HepG2 (cell line): ENCODE data around the gene DIPK1B. TPM values are rescaled to one million over a fixed set of nuclear protein-coding genes. Genes with fewer than 3 reads are reported as not detected.

Experiments used
- ARNTL ChIP-seq: sonication (generic); formaldehyde crosslinking; IDR thresholded peaks from 2 replicates; pipeline ENCODE4 v1.4.0; 2020; ENCODE audit warnings: mild to moderate bottlenecking, missing genetic modification reagents
- DRAP1 ChIP-seq: IDR thresholded peaks from 2 replicates; pipeline ENCODE4 v1.6.1; 2016; ENCODE audit warnings: missing genetic modification reagents, missing compliant biosample characterization
- EP300 ChIP-seq, 3 experiments: sonication (generic) in 1 of 3; formaldehyde crosslinking in 1 of 3; IDR thresholded peaks; 2 replicates each; pipeline versions ENCODE4 v1.5.1 to v1.6.1; 2011 to 2020; ENCODE audit warnings: low read depth in 2 of 3, low read length in 2 of 3, borderline replicate concordance in 1 of 3, improper control_type of control experiment in 1 of 3, mild to moderate bottlenecking in 1 of 3, missing genetic modification reagents in 1 of 3, moderate library complexity in 1 of 3
- FLYWCH1 ChIP-seq: sonication (generic); formaldehyde crosslinking; IDR thresholded peaks from 2 replicates; pipeline ENCODE4 v1.8.1; 2023; ENCODE audit warnings: mild to moderate bottlenecking, missing genetic modification reagents
- JUN ChIP-seq: sonication (generic); formaldehyde crosslinking; IDR thresholded peaks from 2 replicates; pipeline ENCODE4 v1.4.0; 2020; ENCODE audit warnings: mild to moderate bottlenecking, missing genetic modification reagents
- KAT8 ChIP-seq: IDR thresholded peaks from 2 replicates; pipeline ENCODE4 v1.6.1; 2016; ENCODE audit warnings: missing genetic modification reagents, missing compliant biosample characterization
- KDM5B ChIP-seq: sonication (generic); formaldehyde crosslinking; IDR thresholded peaks from 2 replicates; pipeline ENCODE4 v1.4.0; 2020; ENCODE audit warnings: missing genetic modification reagents, mild to moderate bottlenecking, borderline replicate concordance
- RFX3 ChIP-seq: IDR thresholded peaks from 2 replicates; pipeline ENCODE4 v1.6.1; 2016; ENCODE audit warnings: missing biosample characterization, missing genetic modification reagents
- RFXAP ChIP-seq: sonication (generic); formaldehyde crosslinking; IDR thresholded peaks from 2 replicates; pipeline ENCODE4 v1.4.0; 2020; ENCODE audit warnings: missing genetic modification reagents, borderline replicate concordance
- SAP130 ChIP-seq: IDR thresholded peaks from 2 replicates; pipeline ENCODE4 v1.6.1; 2016; ENCODE audit warnings: low read depth
- TCF12 ChIP-seq, 2 experiments: fragments of 450-650 bp in 1 of 2; sonication (generic) in 1 of 2; formaldehyde crosslinking in 1 of 2; IDR thresholded peaks; 2 replicates each; pipeline versions ENCODE4 v1.6.1 to v1.8.0; 2017 to 2022; ENCODE audit warnings: antibody characterized with exemption in 1 of 2, mild to moderate bottlenecking in 1 of 2, missing genetic modification reagents in 1 of 2, moderate library complexity in 1 of 2
- THAP11 ChIP-seq: IDR thresholded peaks from 2 replicates; pipeline ENCODE4 v1.6.1; 2016; ENCODE audit warnings: missing biosample characterization, missing genetic modification reagents
- THRA ChIP-seq: sonication (generic); formaldehyde crosslinking; IDR thresholded peaks from 2 replicates; pipeline ENCODE4 v1.4.0; 2020; ENCODE audit warnings: missing genetic modification reagents, borderline replicate concordance
- USF2 ChIP-seq, 2 experiments: sonication (generic) in 1 of 2; formaldehyde crosslinking in 1 of 2; IDR thresholded peaks; 2 replicates each; pipeline versions ENCODE4 v1.5.1 to v1.6.1; 2011 to 2020; ENCODE audit warnings: borderline replicate concordance in 1 of 2, low read depth in 1 of 2, low read length in 1 of 2, mild to moderate bottlenecking in 1 of 2, missing genetic modification reagents in 1 of 2, moderate library complexity in 1 of 2
- ZC3H13 ChIP-seq: sonication (generic); formaldehyde crosslinking; IDR thresholded peaks from 2 replicates; pipeline ENCODE4 v1.8.1; 2023; ENCODE audit warnings: mild to moderate bottlenecking, missing genetic modification reagents, moderate library complexity
- ZIK1 ChIP-seq: sonication (generic); formaldehyde crosslinking; IDR thresholded peaks from 2 replicates; pipeline ENCODE4 v1.5.0; 2020; ENCODE audit warnings: mild to moderate bottlenecking, low read depth, missing genetic modification reagents, borderline replicate concordance
- ZMYM2 ChIP-seq: sonication (generic); formaldehyde crosslinking; IDR thresholded peaks from 2 replicates; pipeline ENCODE4 v1.8.0; 2022; ENCODE audit warnings: mild to moderate bottlenecking, missing genetic modification reagents
- ZNF275 ChIP-seq: sonication (generic); formaldehyde crosslinking; IDR thresholded peaks from 2 replicates; pipeline ENCODE4 v1.8.0; 2022; ENCODE audit warnings: missing genetic modification reagents, mild to moderate bottlenecking, inconsistent platforms, borderline replicate concordance
- ZNF414 ChIP-seq: sonication (generic); formaldehyde crosslinking; IDR thresholded peaks from 2 replicates; pipeline ENCODE4 v1.5.0; 2020; ENCODE audit warnings: missing genetic modification reagents
- ZNF629 ChIP-seq: sonication (generic); formaldehyde crosslinking; conservative IDR thresholded peaks from 2 replicates; pipeline ENCODE4 v1.5.0; 2020; ENCODE audit warnings: missing genetic modification reagents
- ZNF772 ChIP-seq: sonication (generic); formaldehyde crosslinking; IDR thresholded peaks from 2 replicates; pipeline ENCODE4 v1.5.0; 2020; ENCODE audit warnings: mild to moderate bottlenecking, missing genetic modification reagents
- polyA plus RNA-seq, 8 experiments: library from polyadenylated mRNA; depleted of rRNA in 3 of 8; stranded (reverse) in 7 of 8; unstranded in 1 of 8; fragments of >200 nt; fragmentation: Illumina TruSeq in 4 of 8; extraction: Trizol in 4 of 8; gene quantifications; 2 replicates each; pipeline versions ENCODE4 v1.2.1 to v1.2.3, GENCODE V29; 2011 to 2016; ENCODE audit warnings: low read depth in 4 of 8, missing spikeins in 1 of 8, mixed read lengths in 1 of 8; ENCODE audit not compliant: insufficient read depth in 1 of 8
- total RNA-seq, 5 experiments: library from RNA; depleted of rRNA; stranded (reverse); fragments of >200 nt; fragmentation: Illumina TruSeq; extraction: Trizol; gene quantifications; 2 replicates each; pipeline ENCODE4 v1.2.3, GENCODE V29; 2016; ENCODE audit warnings: low read depth in 1 of 5

Gene DIPK1B
- total and polyA plus RNA-seq, 2 of the 13 experiments (the other 11 are each of a cell fraction or from before 2014, with no cell fraction given): 0.18 to 3.9 TPM

- TF ChIP-seq EP300 (IDR thresholded peaks at IDR 0.05; ENCODE audit: low read depth in 2 of 2, low read length in 2 of 2) (peak in 1 of 2 experiments; percentile 58; a peak in 2 of 4 replicates), EP300 (CRISPR knock-in tag; IDR thresholded peaks at IDR 0.05; ENCODE audit: borderline replicate concordance) (no peak), ZNF772 (CRISPR knock-in tag) (0 out of 2 replicates have a peak, but pooled peaks have one; percentile 24), TCF12 (IDR thresholded peaks at IDR 0.05) (no peak), TCF12 (CRISPR knock-in tag; IDR thresholded peaks at IDR 0.05) (no peak), THAP11 (CRISPR knock-in tag) (0 out of 2 replicates have a peak, but pooled peaks have one; percentile 23), ZIK1 (CRISPR knock-in tag) (no peak), SAP130 (CRISPR knock-in tag) (peak; percentile 69), DRAP1 (CRISPR knock-in tag) (0 out of 2 replicates have a peak, but pooled peaks have one; percentile 25), FLYWCH1 (CRISPR knock-in tag) (no peak), RFX3 (CRISPR knock-in tag) (no peak), ZC3H13 (no peak), ZNF629 (CRISPR knock-in tag) (no peak), USF2 (IDR thresholded peaks at IDR 0.05; ENCODE audit: low read depth, low read length) (no peak), USF2 (CRISPR knock-in tag; IDR thresholded peaks at IDR 0.05; ENCODE audit: borderline replicate concordance) (no peak), KDM5B (CRISPR knock-in tag) (peak; percentile 69; the same call in 1 of the 2 replicates), THRA (peak; percentile 80; the same call in 1 of the 2 replicates), JUN (no peak), ARNTL (CRISPR knock-in tag) (no peak), ZNF275 (CRISPR knock-in tag) (no peak), KAT8 (peak; percentile 27; the same call in 1 of the 2 replicates), ZMYM2 (CRISPR knock-in tag) (no peak), RFXAP (no peak), ZNF414 (no peak)
These were observed 37.5 kb upstream of the DIPK1B start (continued) for GRCh38 chr9:136674786-136675349.
